ENCODE results near the gene PPP6R3.
A peak's percentile ranks its signal among the peaks of the same experiment; 100 is the strongest.
"Not testable (repeated sequence)": the region's sequence is repeated elsewhere in the genome, so short reads cannot be mapped to it uniquely, and the experiment has no call there.

The PPP6R3 gene

DNA sequence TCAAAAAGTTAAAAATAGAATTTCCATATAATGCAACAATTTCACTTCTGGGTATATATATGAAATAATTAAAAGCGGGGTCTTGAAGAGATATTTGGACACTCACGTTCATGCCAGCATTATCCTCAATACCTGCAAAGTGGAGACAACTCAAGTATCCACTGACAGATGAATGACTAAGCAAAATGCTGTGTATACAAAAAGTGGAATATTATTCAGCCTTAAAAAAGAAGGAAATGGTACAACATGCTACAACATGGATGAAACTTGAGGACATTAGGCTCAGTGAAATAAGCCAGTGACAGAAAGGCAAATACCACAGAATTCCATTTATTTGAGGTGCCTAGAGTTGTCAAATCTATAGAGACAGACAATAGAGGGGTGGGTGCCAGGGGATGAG lies 161.3 kb downstream of the PPP6R3 start:
- no peak for DNase-seq

DNA sequence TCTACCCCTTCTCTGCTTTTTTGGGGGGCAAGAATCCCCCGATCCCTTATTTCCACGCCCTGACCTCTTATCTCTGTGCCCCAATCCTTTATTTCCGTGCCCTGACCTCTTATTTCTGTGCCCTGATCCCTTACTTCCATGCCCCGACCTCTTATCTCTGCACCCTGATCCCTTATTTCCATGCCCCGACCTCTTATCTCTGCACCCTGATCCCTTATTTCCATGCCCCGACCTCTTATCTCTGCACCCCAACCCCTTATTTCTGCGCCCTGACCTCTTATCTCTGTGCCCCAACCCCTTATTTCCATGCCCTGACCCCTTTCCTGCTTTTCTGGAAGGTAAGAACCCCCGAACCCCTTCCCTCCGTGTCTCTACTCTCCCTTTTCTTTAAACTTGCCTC lies 163.2 kb downstream of the PPP6R3 start:
- DNase-seq = not testable (repeated sequence)

DNA sequence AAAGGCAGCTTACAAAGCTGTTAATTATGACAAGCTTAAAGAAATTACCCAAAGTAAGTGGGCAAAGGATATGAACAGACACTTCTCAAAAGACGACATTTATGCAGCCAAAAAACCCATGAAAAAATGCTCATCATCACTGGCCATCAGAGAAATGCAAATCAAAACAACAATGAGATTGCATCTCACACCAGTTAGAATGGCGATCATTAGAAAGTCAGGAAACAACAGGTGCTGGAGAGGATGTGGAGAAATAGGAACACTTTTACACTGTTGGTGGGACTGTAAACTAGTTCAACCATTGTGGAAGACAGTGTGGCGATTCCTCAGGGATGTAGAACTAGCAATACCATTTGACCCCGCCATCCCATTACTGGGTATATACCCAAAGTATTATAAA lies 164.5 kb downstream of the PPP6R3 start:
- not testable (repeated sequence) for DNase-seq

DNA sequence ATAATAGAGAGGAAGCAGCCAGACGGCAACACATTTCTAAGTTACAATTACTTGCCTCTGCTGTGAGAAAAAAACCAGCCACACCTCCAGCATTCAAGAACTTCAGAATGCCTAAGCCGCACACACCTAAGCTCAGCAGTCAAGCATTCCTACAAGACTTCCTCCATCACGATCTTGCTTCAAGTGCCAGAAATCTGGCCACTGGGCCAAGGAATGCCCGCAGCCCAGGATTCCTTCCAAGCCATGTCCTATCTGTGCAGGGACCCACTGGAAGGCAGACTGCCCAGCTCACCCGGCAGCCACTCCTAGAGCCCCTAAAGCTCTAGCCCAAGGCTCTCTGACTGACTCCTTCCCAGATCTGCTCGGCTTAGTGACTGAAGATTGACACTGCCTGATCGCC lies 165.7 kb downstream of the PPP6R3 start:
- not testable (repeated sequence) for DNase-seq

DNA sequence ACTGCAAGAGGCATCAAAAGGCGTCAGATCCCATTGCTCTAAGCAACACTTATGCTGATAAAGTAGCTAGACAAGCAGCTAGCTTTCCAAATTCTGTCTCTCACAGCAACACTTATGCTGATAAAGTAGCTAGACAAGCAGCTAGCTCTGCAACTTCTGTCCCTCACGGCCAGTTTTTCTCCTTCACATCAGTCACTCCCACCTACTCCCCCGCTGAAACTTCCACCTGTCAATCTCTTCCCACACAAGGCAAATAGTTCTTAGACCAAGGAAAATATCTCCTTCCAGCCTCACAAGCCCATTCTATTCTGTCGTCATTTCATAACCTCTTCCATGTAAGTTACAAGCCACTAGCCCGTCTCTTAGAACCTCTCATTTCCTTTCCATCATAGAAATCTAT lies 168.3 kb downstream of the PPP6R3 start:
- DNase-seq = not testable (repeated sequence)

DNA sequence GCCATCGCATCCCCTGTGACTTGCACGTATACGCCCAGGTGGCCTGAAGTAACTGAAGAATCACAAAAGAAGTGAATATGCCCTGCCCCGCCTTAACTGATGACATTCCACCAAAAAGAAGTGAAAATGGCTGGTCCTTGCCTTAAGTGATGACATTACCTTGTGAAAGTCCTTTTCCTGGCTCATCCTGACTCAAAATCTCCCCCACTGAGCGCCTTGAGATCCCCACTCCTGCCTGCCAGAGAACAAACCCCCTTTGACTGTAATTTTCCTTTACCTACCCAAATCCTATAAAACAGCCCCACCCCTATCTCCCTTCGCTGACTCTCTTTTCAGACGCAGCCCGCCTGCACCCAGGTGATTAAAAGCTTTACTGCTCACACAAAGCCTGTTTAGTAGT lies 171.8 kb downstream of the PPP6R3 start:
- not testable (repeated sequence) for DNase-seq

DNA sequence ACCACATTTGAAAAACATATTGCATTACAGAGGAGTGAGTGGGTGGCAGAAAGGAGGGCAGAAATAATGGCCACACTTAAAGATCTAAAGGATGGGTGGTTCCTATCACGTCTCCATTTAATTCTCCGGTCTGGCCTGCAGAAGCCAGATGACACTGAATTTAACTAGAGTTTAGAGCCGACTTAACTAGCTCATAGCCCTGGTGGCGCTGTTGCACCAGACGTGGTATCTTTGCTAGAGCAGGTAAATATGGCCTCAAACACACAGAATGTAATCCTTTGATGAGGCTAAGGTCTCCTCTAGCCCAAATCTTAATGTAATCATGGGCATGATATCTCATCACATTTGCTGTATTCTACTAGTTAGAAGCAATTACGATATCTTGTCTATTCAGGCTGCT lies 172.2 kb downstream of the PPP6R3 start:
- peak; percentile 76 for DNase-seq

DNA sequence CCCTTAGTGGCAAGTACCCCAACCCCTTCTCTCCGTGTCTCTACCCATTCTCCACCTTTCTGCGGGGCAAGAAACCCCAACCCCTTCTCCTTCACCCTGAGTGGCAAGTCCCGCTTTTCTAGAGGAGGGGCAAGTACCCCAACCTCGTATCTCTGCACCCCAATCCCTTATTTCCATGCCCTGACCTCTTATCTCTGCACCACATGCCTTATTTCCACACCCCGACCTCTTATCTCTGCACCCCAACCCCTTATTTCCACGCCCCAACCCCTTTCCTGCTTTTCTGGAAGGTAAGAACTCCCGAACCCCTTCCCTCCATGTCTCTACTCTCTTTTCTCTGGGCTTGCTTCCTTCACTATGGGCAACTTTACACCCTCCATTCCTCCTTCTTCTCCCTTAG lies 174.1 kb downstream of the PPP6R3 start:
- not testable (repeated sequence) for DNase-seq

DNA sequence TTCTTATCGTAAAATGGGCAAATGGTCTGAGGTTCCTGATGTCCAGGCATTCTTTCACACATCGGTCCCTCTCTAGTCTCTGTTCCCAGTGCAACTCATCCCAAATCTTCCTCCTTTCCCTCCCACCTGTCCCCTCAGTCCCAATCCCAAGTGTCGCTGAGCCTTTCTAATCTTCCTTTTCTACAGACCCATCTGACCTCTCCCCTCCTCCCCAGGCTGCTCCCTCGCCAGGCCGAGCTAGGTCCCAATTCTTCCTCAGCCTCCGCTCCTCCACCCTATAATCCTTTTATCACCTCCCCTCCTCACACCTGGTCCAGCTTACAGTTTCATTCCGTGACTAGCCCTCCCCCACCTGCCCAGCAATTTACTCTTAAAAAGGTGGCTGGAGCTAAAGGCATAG lies 174.6 kb downstream of the PPP6R3 start:
- DNase-seq = not testable (repeated sequence)

DNA sequence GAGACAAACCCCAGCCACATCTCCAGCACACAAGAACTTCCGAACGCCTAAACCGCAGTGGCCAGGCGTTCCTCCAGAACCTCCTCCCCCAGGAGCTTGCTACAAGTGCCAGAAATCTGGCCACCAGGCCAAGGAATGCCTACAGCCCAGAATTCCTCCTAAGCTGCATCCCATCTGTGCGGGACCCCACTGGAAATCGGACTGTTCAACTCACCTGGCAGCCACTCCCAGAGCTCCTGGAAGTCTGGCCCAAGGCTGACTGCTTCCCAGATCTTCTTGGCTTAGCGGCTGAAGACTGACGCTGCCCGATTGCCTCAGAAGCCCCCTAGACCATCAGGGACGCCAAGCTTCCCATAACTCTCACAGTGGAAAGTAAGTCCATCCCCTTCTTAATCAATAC lies 175.3 kb downstream of the PPP6R3 start:
- DNase-seq = not testable (repeated sequence)

DNA sequence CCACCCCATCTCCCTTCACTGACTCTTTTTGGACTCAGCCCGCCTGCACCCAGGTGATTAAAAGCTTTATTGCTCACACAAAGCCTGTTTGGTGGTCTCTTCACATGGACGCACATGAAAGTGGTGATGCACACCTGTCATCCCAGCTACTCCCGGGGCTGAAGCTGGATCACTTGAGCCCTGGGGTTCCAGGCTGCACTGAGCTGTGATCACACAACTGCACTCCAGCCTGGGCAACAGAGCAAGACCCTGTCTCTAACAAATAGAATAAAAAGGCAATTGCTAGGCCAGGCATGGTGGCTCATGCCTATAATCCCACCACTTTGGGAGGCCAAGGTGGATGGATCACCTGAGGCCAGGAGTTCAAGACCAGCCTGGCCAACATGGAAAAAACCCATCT lies 178.8 kb downstream of the PPP6R3 start:
- not testable (repeated sequence) for DNase-seq

DNA sequence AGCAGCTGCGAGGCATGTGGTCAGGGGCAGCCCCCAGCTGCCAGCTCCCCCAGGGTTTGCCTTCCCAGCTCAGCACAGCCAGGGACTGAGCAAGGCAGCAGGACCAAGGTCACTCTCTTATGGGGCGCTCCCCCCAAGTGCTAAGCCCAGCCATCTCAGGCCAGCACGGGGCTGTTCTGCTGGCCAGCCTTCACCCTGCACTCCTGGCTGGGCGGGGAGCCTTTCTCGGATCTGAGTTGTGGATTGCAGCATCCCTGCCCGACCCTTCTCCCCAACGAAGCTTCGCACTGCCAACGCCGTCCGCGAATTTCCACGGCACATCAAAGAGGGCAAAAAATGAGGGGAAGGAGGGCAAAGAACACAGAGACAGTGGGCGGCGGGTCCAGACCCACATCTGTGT lies 181.3 kb downstream of the PPP6R3 start:
- DNase-seq = no peak

DNA sequence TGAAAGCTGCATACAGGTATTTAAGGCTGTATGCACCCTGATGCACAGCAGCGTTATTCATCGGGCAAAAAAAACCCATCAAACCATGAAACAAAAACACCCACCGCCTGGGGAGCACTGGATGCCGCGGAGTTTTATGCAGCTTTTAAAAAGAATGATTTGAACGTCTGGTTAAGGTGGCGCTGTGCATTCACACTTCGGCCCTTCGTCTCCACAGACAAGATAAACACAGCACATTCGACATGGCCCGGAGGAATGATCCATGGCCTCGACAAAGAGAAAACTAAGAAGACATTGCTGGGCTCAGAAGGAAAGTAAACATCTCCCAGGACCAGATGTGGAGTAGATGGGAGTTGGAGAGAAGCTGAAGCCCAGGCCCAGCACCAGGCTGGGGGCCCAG lies 183.0 kb downstream of the PPP6R3 start:
- DNase-seq = no peak

DNA sequence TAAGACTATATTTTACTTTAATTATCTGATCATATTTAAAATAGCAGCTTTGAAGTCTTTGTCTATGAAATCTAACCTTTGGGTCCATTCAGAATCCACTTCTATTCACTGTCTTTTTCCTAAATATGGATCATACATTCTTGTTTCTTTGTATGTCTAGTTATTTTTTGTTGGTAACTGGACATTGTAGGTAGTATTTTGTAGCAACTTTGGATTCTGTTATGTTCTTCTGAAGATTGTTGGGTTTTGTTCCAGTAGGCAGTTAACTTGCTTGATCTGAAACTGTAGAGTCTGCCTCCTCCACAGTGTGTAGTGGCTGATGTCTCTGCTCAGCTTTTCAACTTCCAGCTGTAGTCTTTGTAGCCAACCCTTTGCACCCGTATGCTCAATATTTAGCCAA lies 186.3 kb downstream of the PPP6R3 start:
- DNase-seq = no peak

DNA sequence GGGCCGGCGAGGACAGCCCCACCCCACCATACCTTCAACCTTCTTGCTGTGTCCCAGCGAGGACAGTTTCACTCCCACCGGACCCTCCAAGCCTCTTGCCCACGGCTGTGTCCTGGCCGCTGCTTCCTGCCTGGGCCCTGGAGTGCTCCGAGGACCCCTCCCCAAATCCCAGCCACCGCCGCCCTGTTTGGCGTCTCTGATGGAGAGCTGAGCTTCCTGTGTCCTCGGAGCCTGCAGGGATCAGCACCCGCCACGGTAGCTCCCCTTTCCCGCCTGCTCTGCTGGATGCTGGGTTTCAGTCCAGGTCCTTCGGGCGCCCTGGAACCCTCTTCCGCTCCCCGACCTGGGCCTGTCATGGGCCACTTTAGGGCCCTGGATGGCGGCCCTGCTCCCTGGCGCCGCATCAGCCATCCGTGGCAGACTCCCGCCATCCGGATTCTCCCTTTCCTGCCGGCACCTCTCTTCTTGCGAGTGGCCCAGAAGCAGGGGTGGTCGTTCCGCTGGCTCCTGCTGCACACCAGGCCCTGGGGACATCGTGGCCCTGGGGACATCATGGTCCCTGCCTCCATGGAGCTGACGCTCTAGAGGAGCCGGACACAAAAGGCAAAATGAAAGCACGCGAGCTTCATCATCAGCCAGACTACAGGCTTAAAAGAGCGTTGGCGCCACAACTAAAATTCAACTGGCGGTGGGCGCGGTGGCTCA lies 189.5 kb downstream of the PPP6R3 start:
- no peak for DNase-seq

DNA sequence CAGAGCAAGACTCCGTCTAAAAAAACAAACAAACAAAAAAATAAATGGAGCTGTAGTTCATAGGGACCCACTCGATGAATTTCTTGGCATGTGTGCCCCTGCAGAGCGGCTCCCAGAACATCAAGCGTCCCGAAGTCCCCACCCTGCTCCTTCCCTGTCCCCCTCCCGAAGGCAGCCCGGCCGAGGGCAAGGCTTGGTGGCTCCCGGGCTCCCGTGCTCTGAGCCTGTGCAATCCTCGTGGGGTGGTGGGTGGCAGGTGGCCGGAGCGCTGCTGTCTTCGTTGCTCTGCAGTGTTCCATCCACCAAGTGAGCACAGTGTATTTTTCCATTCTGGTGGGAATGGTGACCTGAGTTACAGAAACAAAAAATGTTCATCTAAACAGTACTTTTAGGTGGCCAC lies 190.2 kb downstream of the PPP6R3 start:
- no peak for DNase-seq

DNA sequence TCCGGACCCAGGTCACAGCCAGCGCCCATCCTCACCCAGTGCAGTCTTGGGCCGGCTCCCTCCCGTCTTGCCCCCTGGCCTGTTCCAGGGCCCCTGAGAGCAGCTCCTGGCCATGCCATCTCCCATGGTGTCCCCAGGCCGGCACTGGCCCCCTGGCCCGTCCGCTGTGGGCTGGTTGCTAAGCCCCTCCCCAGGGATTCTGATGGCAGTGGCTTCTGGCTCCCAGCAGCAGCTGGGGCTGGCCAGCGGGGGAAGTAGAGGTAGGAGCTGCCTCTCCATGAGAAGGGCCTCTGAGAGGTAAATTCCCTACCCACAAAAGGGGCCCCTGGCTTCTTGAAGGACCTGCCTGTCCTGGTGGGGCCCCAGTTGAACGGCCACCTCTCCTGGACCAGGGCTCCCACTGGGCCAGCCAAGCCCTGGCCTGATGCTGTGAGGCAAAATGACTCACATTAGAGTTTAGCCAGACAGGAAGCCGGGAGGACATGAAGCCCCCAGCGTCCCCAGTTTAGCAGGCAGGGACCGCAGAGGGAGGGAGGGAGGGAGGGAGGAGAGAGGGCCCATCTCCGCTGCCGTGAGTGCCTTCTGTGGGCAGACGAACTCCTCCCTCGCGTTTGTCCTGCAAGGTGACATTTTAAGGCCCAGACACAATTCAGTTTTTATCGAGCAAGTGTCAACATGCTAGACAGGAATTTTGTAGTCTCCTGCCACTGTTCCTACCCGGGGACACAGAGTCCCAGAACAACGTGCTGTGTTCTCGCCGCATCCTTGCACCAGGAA lies 190.8 kb downstream of the PPP6R3 start:
- DNase-seq = no peak

DNA sequence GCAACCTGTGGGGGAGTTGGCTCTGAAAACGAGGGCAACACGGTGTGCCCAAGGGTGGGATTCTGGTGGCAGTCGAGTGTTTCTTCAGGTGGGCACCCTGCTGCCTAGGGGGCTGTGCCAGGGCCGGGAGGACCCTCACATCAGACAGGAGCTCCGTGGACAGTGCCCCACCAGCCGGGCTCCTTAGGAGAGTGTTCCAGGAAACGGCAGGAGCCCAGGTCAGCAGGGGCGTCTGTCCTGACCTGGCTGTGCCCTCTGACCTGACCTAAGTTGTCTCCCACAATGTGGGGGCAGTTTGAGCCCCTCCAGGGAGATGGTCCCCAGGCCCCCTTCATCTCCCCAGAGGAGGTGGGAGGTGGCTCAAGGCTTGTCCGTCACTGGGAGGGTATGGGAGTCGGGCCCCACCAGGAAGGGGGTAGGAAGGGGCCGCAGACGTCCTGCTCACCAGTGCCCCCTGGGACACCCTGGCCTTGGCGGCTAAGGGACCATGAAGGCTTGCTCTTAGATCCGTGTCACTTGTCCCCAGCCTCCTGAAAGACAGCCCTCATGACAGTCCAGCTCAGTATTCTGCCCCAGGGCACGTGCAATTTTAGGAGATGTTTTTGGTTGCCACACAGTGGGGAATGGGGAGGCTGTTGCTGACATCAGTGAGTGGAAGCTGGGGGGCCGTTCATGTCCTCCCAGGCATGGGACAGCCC lies 191.6 kb downstream of the PPP6R3 start:
- DNase-seq = no peak

DNA sequence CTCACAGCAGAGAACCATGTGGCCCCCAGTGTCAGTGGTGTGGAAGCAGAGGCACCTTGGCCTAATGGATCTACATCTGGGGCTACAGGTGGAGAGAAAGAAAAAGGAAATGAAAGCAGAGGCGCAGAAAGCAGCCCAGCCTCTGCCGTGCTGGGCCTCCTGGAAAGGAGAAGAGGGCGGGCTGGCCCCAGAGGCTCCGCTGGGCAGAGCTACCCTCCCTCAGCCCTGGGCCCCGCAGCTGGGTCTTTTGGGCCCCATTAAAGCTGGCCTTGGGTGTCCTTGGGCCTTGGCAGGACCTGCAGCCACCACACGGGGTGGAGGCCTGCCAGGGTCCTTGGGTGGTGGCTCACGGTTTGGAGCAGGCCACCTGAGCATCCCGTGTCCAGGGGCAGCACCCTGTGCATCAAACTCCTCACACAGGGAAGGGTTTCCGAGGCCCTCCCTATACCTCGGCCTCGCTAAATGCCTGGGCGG lies 192.2 kb downstream of the PPP6R3 start:
- DNase-seq = no peak

DNA sequence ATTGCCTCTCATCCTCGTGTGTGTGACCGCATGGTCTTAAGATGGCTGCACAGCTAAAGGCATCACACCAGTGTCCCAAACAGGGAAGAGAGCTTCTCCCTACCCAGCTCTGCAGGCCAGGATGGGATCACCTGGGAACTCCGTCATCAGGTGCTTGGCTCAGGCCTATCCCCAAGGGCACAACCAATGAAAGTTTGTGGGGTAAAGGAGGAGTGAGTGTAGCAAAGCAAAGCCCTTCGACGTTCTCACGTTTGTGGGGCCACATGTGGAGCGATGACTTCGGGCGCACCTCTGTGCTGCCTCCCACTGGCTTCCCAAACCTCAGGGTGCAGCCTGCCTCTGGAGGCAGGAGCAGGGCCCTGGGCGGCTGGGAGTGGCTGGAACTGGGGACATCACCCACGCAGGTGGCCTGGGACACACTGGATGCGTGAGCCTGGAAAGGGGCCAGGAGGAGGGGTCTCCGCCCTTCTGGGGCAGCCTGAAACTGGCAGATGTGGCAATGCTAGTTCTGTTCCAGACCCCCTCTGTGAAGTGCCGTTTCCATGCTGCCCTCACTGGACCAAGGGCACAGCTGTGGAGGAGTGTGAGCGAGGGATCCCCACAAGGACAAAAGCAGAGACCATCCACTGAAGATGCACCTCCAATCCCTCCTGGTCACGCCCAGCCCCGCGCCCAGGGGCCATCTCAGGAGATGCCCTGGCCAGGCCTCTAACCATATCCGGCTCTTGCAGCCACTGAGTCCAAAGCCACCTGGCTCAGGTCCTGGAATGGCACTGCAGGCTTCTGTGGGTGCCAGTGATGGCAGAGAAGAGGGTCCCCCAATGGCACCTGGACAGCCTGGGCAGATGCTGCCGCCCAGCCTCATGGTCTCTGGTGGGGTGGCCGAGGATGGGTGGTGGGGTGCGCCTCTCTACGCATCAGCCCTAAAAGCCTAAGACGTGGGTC lies 193.2 kb downstream of the PPP6R3 start:
- DNase-seq = no peak

DNA sequence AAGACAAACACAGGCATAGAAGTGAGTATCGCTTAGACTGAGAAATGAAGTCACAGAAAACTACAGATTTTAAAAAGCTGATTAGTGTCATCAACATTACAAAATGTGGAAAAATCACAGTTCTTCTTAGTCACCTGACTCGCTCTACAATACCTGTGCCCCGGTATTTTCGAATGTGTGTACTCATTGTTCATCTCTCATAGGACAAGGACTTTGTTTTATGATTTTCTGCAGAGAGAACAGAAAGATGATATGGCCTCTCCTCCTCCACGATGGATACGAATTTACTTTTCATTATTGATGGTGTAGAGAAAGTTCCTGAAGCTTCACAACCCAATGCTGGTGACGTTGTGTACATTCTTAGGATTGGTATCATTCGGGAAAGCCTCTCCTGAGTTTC lies 194.4 kb downstream of the PPP6R3 start:
- DNase-seq = no peak

DNA sequence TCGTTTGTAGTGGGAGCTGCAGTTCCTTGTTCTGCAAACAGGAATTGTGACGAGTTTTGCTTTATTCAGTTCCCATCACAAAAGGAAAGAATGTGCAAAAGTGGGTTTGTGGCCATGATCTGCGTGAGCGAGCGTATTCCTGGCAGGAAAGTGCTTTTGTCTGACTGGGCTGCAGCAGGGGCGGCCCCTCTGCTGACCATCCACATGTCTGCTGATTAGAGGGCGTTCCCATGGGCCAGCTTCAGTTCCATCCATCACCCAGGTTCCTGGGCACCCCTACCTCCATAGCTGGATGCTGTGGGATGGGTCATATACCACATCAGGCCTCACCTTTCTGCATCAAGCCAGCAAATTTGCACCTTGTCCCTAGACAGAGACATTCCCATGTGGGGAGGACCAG lies 194.9 kb downstream of the PPP6R3 start:
- DNase-seq = no peak

DNA sequence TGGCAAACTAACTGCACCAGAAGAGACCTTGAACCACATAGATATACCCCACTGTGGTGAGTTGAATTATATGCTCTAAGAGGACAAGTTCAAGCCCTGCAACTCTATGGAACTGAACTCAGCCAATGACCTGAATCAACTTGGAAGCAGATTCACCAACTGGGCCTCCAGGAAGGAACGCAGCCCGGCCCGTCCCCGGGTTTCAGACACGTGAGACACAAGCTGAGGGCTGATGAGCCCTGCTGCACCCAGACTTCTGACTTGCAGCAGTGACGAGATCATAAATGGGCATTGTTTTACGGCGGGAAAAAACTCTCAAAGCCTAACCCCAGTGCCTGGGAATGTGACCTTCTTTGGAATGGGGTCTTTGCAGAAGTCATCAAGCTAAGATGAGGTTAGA lies 195.3 kb downstream of the PPP6R3 start:
- no peak for DNase-seq
